ENCODE results near the gene KDM4C. TPM values are rescaled to one million over a fixed set of nuclear protein-coding genes. Genes with fewer than 3 reads are reported as not detected.

Gene KDM4C
- total and polyA plus RNA-seq, 2 of the 13 experiments (the other 11 are each of a cell fraction or from before 2014, with no cell fraction given), result 19.4 to 23.6 TPM

DNA sequence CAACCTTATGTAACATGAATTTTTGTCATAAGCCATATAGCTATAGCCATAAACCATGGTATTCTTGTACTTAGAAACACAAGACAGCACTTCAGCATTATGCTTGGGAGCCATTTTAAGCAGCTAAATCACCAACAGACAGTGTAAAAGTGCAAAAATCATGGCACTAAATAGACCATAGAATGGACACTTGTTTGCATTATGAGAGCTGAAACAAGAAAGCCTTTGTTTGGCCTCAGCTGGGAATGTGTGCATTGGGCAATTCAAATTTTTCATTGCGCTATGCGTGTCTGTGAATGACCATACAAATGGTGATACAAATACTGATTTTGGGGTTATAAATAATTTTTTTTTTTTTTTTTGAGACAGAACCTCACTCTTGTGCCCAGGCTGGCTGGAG is 23.7 kb downstream of the KDM4C start (continued):
- peak; percentile 85 for TF ChIP-seq YY1 (IDR thresholded peaks at IDR 0.05; ENCODE audit: insufficient read depth, insufficient replicate concordance, low read depth, low read length)
- peak; percentile 68; the same call in 1 of the 2 replicates for TF ChIP-seq ZMYM3 (CRISPR knock-in tag; IDR thresholded peaks at IDR 0.05)
- no peak for TF ChIP-seq SRSF9 (IDR thresholded peaks at IDR 0.05; ENCODE audit: borderline replicate concordance, insufficient read depth, low read depth, low read length, poor library complexity, severe bottlenecking)
- no peak for TF ChIP-seq ZNF512B (CRISPR knock-in tag; IDR thresholded peaks at IDR 0.05; ENCODE audit: borderline replicate concordance)
- TF ChIP-seq AKAP8 (CRISPR knock-in tag; IDR thresholded peaks at IDR 0.05), result no peak
- TF ChIP-seq, protein P1, sequence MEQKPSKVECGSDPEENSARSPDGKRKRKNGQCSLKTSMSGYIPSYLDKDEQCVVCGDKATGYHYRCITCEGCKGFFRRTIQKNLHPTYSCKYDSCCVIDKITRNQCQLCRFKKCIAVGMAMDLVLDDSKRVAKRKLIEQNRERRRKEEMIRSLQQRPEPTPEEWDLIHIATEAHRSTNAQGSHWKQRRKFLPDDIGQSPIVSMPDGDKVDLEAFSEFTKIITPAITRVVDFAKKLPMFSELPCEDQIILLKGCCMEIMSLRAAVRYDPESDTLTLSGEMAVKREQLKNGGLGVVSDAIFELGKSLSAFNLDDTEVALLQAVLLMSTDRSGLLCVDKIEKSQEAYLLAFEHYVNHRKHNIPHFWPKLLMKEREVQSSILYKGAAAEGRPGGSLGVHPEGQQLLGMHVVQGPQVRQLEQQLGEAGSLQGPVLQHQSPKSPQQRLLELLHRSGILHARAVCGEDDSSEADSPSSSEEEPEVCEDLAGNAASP (CRISPR knock-in tag; IDR thresholded peaks at IDR 0.05; ENCODE audit: borderline replicate concordance), result no peak
- no peak for TF ChIP-seq ZNF326 (CRISPR knock-in tag; IDR thresholded peaks at IDR 0.05; ENCODE audit: borderline replicate concordance)
- no peak for TF ChIP-seq GABPA (IDR thresholded peaks at IDR 0.05; ENCODE audit: low read depth, low read length)
- TF ChIP-seq GABPA (CRISPR knock-in tag; IDR thresholded peaks at IDR 0.05; ENCODE audit: low read depth), result no peak
- no peak for TF ChIP-seq ZNF296 (CRISPR knock-in tag; conservative IDR thresholded peaks at IDR 0.05)
- TF ChIP-seq, protein P2, sequence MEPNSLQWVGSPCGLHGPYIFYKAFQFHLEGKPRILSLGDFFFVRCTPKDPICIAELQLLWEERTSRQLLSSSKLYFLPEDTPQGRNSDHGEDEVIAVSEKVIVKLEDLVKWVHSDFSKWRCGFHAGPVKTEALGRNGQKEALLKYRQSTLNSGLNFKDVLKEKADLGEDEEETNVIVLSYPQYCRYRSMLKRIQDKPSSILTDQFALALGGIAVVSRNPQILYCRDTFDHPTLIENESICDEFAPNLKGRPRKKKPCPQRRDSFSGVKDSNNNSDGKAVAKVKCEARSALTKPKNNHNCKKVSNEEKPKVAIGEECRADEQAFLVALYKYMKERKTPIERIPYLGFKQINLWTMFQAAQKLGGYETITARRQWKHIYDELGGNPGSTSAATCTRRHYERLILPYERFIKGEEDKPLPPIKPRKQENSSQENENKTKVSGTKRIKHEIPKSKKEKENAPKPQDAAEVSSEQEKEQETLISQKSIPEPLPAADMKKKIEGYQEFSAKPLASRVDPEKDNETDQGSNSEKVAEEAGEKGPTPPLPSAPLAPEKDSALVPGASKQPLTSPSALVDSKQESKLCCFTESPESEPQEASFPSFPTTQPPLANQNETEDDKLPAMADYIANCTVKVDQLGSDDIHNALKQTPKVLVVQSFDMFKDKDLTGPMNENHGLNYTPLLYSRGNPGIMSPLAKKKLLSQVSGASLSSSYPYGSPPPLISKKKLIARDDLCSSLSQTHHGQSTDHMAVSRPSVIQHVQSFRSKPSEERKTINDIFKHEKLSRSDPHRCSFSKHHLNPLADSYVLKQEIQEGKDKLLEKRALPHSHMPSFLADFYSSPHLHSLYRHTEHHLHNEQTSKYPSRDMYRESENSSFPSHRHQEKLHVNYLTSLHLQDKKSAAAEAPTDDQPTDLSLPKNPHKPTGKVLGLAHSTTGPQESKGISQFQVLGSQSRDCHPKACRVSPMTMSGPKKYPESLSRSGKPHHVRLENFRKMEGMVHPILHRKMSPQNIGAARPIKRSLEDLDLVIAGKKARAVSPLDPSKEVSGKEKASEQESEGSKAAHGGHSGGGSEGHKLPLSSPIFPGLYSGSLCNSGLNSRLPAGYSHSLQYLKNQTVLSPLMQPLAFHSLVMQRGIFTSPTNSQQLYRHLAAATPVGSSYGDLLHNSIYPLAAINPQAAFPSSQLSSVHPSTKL (CRISPR knock-in tag; IDR thresholded peaks at IDR 0.05), result peak; percentile 90
- no peak for TF ChIP-seq ZNF276 (CRISPR knock-in tag; IDR thresholded peaks at IDR 0.05; ENCODE audit: low read depth)
- TF ChIP-seq YEATS4 (CRISPR knock-in tag; IDR thresholded peaks at IDR 0.05; ENCODE audit: borderline replicate concordance), result no peak
- peak; percentile 87 for TF ChIP-seq ZBTB33 (CRISPR knock-in tag; IDR thresholded peaks at IDR 0.05)
